Measurements from ENCODE around the gene CPXM2. TPM values are rescaled to one million over a fixed set of nuclear protein-coding genes. Genes with fewer than 3 reads are reported as not detected.

Gene CPXM2
- total RNA-seq: 0.07 TPM in 1 of 2 replicates, not detected in the other

DNA sequence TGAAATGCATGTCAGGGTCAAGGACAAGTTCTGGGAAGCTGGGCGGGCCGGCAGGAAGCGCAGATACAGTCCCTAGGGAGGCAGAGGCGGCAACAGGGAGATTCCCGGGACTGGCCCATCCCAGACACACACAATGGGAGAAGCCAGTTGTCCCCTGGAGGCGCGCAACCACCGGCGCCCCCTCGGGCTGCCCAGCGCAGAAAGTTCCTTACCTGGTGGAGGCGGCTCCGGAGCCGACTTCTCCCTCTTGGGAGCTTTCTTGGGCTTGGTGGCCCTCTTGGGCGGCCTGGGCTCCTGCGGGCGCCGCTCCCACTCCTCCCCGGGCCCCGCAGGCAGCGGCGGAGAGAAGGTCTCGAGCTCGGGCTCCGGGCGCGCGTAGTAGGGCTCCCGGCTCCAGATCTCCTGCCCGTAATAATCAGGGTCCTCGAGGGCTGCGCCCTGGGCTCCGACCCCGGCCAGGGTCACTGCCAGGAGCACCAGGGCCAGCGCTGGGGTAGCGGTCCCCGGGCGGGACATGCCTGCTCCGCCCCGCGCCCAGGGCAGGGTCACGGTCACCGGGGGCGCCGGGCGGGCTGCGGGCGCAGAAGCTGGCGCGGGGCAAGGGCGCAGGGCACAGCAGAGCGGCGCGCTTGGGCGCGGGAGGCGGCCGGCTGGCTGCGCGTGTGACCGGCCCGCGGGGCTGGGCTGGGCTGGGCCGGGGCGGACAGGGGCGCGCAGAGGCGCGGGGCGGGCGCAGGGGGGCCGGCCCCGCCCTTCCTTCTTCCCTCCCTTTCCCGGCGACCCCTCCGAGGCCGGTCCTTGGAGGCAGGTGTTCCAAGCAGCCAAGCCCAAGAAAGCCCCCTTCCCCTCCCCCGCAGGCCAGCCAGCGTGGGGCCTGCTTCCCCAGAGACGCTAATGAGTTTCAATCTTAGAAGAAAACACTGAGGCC, at the start of gene CPXM2:
TSS of gene CPXM2 (minus strand) at position 664 of the 928 bp plus-strand sequence. CDS start at position 516, 148 bp downstream.

Other genes with a start within 250 kb of the CPXM2 start
- gene GPR26, start 225.5 kb downstream of the CPXM2 start, total RNA-seq: under 0.01 TPM in 1 of 2 replicates, not detected in the other
- gene CHST15, start 201.8 kb upstream of the CPXM2 start, total RNA-seq: 14.7 and 31.5 TPM in 2 replicates

Measured in nasal cavity respiratory epithelium epithelial cell of viscerocranial mucosa (primary cell).